PFSK-1 (cell line): ENCODE results near the gene NECTIN1.

Experiments used
- FOXP2 ChIP-seq: optimal IDR thresholded peaks from 2 replicates; pipeline ENCODE3; 2011; ENCODE audit warnings: borderline replicate concordance, control low read depth, inconsistent platforms; ENCODE audit not compliant: insufficient read depth; ENCODE audit errors: extremely low read length, extremely low read depth
- POLR2AphosphoS5 ChIP-seq: IDR thresholded peaks from 2 replicates; pipeline ENCODE4 v1.6.1; 2012; ENCODE audit warnings: low read depth, mild to moderate bottlenecking, control low read depth, low read length, moderate library complexity
- SIN3A ChIP-seq: IDR thresholded peaks from 2 replicates; pipeline ENCODE4 v1.6.1; 2012; ENCODE audit warnings: mild to moderate bottlenecking, low read length, moderate library complexity, borderline replicate concordance; ENCODE audit not compliant: insufficient read depth
- TAF1 ChIP-seq: IDR thresholded peaks from 2 replicates; pipeline ENCODE4 v1.6.1; 2012; ENCODE audit warnings: low read length, control low read depth, borderline replicate concordance; ENCODE audit not compliant: insufficient read depth
- TF ChIP-seq, protein P1 (sequence below), 2 experiments: IDR thresholded peaks; 2 replicates each; pipeline versions ENCODE4 v1.6.1 to v1.8.0; 2011 to 2012; ENCODE audit warnings: low read depth in 2 of 2, low read length in 2 of 2, control low read depth in 1 of 2, inconsistent platforms in 1 of 2, mild to moderate bottlenecking in 1 of 2, moderate library complexity in 1 of 2; ENCODE audit not compliant: insufficient read depth in 1 of 2

The NECTIN1 gene

DNA sequence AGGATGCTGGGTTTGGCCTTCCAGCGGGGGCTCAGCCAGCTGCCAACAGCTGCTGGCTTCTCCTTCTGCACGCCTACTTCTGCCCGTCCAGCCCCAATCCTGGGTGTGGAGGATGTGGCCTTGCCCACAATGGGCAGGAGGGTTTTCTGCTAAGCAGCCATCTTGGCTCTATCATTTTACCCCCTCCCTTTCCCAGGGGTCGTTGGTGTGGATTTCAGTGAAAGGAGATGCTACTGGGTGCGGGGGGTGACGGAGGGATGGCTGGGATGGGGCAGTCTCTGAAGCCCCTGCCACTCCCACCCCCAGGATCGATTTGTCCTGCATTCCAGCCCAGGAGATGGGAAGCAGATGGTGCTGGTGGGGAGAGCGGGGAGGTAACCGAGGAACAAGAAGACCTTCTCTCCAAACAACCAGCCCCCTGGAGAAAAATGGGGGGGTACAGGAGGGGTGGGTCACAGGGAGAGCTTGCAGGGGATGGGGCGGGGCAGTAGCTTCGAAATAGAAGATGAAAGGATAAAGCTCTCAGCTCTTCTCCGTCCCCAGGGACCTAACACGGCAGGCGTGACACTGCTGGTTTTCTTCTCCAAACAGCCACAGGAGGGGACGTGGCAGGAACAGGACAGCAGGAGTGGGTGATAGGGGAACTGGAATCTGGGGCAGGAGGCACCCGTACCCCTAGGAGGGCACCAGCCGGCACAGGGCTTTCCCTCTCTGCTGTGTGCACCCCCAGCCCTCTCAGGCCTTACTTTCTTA lies 68.9 kb downstream of the NECTIN1 start:
- TF ChIP-seq TAF1 (no peak), SIN3A (no peak), FOXP2 (no peak), POLR2AphosphoS5 (no peak)
- TF ChIP-seq, protein P1, sequence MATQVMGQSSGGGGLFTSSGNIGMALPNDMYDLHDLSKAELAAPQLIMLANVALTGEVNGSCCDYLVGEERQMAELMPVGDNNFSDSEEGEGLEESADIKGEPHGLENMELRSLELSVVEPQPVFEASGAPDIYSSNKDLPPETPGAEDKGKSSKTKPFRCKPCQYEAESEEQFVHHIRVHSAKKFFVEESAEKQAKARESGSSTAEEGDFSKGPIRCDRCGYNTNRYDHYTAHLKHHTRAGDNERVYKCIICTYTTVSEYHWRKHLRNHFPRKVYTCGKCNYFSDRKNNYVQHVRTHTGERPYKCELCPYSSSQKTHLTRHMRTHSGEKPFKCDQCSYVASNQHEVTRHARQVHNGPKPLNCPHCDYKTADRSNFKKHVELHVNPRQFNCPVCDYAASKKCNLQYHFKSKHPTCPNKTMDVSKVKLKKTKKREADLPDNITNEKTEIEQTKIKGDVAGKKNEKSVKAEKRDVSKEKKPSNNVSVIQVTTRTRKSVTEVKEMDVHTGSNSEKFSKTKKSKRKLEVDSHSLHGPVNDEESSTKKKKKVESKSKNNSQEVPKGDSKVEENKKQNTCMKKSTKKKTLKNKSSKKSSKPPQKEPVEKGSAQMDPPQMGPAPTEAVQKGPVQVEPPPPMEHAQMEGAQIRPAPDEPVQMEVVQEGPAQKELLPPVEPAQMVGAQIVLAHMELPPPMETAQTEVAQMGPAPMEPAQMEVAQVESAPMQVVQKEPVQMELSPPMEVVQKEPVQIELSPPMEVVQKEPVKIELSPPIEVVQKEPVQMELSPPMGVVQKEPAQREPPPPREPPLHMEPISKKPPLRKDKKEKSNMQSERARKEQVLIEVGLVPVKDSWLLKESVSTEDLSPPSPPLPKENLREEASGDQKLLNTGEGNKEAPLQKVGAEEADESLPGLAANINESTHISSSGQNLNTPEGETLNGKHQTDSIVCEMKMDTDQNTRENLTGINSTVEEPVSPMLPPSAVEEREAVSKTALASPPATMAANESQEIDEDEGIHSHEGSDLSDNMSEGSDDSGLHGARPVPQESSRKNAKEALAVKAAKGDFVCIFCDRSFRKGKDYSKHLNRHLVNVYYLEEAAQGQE (IDR thresholded peaks at IDR 0.05; ENCODE audit: insufficient read depth in 1 of 2, low read depth in 2 of 2, low read length in 2 of 2), result no peak

DNA sequence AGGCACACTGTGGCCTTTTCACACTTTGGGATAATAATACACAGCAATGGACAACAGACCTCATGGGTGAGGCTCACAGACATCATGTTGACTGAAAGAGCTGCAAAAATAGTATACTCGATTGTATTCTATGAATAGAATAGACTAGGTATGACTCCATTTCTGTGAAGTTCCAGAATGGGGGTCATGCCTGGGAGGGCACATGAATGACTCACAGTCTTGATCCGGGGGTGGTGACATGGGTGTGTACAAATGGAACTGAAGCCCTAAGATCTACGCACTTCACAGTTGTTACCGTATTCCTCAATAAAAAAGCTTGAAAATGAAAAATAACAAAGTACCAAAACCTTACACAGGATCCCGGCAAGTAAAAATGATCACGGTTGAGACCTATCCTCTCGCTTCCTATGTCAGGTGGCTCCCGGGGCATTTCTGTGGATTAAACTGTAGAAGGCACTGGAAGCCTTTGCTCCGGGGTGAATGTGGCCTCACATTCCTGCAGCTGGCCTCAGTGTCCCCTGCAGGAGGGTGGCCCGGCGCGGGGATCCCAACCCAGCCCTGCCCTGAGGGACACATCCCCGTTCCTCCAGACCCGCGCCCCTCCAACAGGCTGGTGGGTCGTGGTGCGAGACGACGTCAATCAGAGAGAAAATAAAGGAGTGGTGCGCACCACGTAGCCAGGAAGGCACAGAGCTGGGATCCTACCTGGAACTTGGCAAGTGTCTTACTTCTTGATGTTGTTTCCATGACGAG lies 75.9 kb downstream of the NECTIN1 start:
- no peak for TF ChIP-seq TAF1
- TF ChIP-seq POLR2AphosphoS5, result no peak
- TF ChIP-seq, protein P1 (IDR thresholded peaks at IDR 0.05; ENCODE audit: insufficient read depth in 1 of 2, low read depth in 2 of 2, low read length in 2 of 2), result no peak
- no peak for TF ChIP-seq SIN3A
- no peak for TF ChIP-seq FOXP2

DNA sequence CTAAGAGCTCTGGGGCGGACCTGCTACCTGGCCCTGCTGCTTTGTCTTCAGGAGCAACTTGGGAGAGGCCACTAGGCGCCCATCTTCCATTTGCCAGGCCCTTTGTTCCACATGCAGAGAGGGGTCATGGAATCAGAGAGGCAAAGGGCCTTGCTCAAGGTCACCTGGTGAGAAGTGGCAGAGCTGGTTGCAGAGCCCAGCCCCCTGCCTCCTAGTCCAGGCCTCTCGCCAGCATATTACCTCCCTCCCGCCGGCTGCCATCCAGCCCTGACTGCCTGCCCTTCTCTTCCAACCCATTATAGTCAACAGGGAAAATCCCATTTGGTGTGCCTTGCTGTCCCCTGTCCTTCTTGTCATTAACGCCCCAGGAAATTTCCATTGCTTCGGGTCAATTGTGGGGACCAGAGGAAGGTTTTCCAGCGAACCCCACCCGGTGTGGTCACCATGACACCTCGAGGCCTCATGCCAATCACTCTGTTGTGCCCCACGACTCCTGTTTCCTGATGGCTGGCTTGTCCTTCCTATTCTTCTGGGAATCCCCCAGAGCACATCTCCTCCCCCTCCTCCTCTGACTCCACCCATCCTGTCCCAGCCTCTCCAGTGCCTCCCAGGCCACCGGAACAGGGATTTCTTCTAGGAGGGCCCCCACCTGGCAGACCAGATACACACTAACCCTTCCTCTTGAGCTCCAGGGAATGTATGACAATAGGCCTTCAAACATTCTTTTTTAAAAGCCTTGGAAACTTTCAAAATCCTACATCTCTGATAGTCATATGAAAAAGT lies 77.0 kb downstream of the NECTIN1 start:
- TF ChIP-seq TAF1 (no peak), FOXP2 (no peak), SIN3A (no peak), POLR2AphosphoS5 (no peak)
- TF ChIP-seq, protein P1 (IDR thresholded peaks at IDR 0.05; ENCODE audit: insufficient read depth in 1 of 2, low read depth in 2 of 2, low read length in 2 of 2), result no peak

DNA sequence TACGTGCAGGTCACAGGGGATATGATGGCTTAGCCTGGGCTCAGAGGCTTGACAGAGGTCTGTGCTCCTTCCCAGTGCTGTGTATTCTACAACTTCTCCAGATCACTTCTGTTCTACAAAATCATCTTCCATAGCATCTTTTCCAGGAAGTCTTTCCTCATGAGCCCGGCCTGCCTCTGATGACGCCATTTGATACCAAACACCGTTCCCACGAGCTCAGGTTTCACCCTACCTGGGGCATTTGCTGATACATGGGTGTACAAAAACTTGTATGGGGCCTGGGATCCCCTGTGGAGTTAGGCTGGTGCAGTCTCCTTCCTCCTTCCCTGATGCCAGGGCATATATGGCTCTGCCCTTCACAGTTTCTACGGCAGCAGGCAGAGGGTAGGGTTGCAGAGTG lies 78.7 kb downstream of the NECTIN1 start:
- TF ChIP-seq POLR2AphosphoS5 (no peak), SIN3A (no peak), TAF1 (no peak), FOXP2 (no peak)
- TF ChIP-seq, protein P1 (IDR thresholded peaks at IDR 0.05; ENCODE audit: insufficient read depth in 1 of 2, low read depth in 2 of 2, low read length in 2 of 2), result no peak
